ENCODE results near the gene RPL27.
"Not testable (repeated sequence)": the region's sequence is repeated elsewhere in the genome, so short reads cannot be mapped to it uniquely, and the experiment has no call there.

RPL27 gene

DNA sequence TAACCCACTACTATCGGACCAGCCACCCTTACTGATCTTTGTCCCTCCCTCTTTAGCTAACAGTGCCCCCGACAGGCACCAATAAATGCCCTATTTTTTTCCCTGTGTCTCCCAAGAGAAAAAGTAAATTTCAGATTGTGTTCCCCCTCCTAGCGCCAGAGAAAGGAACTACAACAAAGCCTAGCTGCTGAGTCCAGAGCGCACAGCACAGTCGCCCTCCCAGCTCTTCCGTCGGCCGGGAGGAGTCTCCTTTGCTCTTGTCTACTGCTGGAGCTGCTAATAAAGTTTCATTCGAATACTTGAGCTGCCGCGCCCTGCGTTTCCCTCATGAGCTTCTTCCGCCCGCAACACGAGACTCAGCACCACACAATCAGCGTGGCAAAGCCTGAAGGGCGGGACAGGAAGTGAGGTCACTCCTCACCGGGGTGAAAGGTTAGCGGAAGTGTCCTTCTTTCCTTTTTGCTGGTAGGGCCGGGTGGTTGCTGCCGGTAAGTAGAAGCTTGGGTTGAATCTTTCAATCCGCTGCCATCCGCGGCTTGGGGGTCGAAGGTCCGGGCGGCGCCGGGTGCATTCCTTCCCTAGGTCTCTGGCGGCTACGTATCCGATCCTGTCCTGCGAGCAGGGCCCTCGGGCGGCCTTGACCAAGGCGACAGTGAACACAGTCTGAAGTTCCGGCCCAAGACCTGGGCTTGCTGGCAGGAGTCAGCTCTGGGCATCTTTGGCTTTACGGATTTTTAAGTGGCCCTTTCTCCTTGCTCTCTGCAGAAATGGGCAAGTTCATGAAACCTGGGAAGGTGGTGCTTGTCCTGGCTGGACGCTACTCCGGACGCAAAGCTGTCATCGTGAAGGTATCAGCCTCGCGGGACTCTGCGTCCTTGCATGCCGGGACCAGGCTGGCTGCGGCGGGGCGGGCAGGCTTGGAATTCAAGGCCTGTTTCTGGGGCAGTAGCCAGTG is at the start of gene RPL27:
Gene RPL27 (plus strand): TSS at position 436 of the 955 bp plus-strand sequence. CDS start 332 bp downstream, at position 768.
- DNase-seq, result peak; percentile 92

GRCh38 chr17:42950044-42950783 is 48.0 kb upstream of the RPL27 start:
- no peak for DNase-seq

DNA sequence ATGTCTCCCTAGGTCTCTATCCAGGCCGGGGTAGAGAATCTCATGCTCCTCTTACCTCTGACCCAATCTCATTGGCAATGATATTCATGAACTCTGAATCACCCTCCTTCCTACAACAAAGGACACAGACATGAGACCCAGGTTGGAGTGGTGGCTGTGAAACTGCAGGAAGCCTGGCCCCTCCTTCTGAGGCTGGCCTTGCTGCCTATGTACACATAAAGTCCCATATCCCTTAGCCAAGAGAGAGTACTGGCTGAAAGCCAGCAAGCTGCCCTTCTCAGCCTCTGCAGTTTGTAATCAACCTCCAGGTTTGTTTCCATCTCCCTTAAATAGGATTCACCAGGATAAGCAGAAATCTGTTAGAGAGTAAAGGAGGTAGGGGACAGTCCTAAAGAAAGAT is 44.5 kb upstream of the RPL27 start:
- DNase-seq, result no peak

DNA sequence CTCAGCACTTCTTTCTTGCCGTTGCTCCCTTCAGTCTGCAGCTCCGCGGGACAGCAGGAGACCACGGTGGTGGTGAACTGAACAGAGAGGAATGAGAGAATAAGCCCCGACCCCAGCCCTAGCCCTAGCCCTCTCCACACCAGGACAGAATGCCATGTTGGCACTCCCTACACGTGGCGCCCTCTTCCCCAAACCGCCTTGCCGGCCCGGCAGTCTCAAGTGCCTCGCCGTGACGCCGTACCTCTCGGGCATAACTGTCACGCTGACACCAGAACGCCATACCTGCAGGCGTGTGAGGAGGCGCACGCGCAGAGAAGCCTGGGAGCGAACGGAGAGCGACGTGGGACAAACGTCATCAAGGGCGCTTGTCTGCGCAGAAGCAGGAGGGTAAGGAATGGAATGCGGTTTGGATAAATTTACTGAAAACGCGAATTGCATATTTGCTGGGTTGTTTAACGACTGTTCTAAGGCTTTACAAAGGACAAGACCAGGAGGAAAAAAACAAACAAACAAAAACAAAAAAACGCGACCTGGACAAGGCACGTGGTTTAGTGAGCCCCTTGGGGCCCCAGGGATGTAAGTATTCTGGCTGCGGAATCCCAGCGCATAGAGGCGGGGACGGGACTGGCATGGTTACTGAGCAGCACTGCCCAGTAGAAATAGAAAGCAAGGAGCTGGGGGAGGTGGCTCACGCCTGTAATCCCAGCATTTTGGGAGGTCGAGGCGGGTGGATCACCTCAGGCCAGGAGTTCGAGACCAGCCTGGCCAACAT is 33.9 kb upstream of the RPL27 start, which contains the start of gene AARSD1:
Gene AARSD1 (minus strand): TSS at position 294 of the 772 bp plus-strand sequence. CDS start 14 bp downstream, at position 280.
- DNase-seq, result peak; percentile 82

- DNase-seq, result no peak
Measured at GRCh38 chr17:42967925-42968324, 30.3 kb upstream of the RPL27 start.

- DNase-seq, result no peak
Measured at GRCh38 chr17:42969001-42969581, 29.1 kb upstream of the RPL27 start.

- DNase-seq, result no peak
Measured at GRCh38 chr17:42971589-42971988, 26.6 kb upstream of the RPL27 start.

- DNase-seq, result not testable (repeated sequence)
Measured at GRCh38 chr17:42973323-42973722, 24.9 kb upstream of the RPL27 start.

DNA sequence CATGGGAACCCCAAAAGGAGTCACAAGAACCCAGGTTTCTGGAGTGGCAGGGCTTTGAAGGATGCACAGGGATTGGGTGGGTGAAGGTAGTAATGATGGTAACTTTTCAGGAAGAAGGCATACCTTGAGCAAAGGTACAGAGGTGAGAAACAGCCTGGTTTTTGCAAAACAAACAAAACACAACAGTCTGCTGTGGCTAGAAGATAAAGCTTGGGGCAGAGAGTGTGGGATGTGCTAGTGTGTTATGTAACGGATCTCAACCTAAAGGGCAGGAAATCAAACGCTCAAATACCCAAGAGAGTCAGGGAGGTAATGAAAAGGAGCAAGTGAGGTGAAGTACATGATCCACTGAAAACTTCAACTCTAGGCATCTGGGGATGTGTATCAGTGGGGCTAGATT is 23.0 kb upstream of the RPL27 start:
- no peak for DNase-seq

GRCh38 chr17:42975701-42976100 is 22.5 kb upstream of the RPL27 start:
- DNase-seq, result not testable (repeated sequence)

- no peak for DNase-seq
Measured at GRCh38 chr17:42979511-42980273, 18.5 kb upstream of the RPL27 start, which contains the start of gene PTGES3L. Gene PTGES3L (minus strand): TSS chr17:42980080. CDS start chr17:42980053, 27 bp downstream.

DNA sequence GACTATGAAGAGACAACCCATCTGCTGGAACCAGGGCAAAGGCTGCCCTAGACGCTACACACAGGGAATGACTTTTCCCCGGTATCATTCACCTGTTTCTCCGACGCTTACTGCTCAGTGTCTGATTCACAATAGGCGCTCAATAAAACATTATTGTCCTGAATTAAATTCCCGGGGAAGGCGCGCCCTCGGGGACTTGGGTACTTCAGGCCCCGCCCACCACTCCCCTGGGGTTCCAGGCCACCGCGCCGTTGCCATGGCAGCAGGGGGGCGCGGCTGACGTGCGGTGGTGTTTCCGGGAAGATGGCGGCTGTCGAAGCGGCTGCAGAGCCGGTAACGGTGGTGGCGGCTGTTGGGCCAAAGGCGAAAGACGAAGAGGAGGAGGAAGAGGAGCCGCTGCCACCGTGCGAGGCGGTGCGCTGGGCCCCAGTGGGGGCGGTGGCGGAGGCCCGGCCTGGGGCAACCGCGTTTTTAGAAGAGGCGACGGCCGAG is 17.9 kb upstream of the RPL27 start, which contains the start of gene RUNDC1:
Gene RUNDC1 (plus strand): TSS at position 292 of the 492 bp plus-strand sequence. CDS start 12 bp downstream, at position 304.
- DNase-seq, result peak; percentile 92

- DNase-seq, result peak; percentile 49
Measured at GRCh38 chr17:42980766-42981397, 17.3 kb upstream of the RPL27 start.

GRCh38 chr17:42982266-42982665 is 16.0 kb upstream of the RPL27 start:
- no peak for DNase-seq

- DNase-seq, result no peak
Measured at GRCh38 chr17:42985225-42985624, 13.0 kb upstream of the RPL27 start.

DNA sequence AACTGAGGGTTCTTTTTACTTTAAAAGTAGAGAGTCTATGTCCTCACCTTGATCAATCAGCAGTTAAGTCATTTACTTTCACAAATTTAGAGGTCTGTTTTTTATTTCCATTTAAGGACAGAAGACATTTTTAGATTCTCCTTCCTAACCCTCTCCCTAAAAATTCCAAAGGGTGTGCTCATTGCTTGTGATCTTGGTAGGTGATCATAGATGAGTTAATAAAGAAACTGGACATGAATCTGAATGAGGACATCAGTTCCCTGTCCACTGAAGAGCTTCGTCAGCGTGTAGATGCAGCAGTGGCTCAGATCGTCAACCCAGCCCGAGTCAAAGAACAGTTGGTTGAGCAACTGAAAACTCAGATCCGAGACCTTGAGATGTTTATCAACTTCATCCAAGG is 9.1 kb upstream of the RPL27 start:
- DNase-seq, result no peak

DNA sequence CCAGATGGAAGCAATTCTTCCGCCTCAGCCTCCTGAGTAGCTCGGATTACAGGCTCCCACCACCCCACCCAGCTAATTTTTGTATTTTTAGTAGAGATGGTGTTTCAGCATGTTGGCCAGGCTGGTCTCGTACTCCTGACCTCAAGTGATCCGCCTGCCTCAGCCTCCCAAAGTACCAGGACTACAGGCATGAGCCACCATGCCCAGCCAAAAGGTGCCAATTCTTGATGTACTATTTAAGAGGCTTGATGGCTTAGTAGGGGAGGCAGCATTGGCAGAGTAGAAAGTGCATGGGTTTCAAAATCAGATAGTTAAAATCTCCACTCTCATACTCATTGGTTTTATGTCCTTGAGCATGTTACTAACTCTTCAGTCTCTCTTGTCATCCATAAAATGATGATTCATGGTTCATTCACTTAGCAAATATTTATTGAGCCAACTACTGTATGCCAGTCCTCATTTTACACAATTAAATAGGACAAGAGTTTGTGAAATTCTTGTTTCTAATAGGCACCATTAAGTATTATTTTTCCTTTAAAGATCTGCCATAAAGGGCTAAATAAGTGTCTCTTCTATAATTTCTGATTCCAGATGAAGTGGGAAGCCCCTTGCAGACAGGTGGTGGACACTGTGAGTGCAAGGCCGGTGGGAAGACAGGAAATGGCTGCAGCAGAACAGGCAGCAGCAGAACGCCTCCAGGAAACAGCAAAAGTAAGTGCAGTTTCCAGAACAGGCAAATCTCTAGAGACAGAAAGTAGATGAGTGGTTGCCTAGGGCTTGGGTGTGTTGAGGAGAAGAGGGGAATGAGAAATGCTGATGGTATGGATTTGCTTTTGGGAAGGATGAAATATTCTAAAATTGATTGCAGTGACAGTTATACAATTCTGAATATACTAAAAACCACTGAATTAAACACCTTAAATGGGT is 8.2 kb upstream of the RPL27 start:
- DNase-seq, result no peak

DNA sequence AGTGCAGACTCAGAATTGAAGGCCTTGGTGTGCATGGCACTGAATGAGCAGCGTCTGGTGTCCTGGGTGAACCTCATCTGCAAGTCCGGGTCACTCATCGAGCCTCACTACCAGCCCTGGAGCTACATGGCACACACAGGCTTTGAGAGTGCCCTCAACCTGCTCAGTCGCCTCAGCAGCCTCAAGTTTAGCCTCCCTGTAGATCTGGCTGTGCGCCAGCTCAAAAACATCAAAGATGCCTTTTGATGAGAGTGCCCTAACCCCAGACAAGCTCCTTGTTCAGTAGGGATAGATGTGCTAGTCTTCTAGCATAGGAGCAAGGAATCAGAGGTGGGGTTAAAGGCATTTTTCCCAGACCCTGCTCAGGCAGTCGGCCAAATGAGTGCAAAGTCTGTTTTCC is 6.7 kb upstream of the RPL27 start:
- no peak for DNase-seq

- no peak for DNase-seq
Measured at GRCh38 chr17:42992872-42993271, 5.3 kb upstream of the RPL27 start.

DNA sequence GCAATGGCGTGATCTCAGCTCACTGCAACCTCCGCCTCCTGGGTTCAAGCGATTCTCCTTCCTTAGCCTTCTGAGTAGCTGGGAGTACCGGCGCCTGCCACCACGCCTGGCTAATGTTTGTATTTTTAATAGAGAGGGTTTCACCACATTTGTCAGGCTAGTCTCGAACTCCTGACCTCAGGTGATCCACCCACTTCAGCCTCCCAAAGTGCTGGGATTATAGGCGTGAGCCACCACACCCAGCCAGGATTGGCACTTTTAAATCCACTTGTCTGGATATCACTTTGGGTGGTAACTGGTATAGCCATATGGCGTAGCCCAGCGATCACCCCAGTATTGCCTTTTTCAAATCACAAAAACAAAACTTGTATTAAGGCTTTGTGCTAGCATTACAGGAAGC is 4.3 kb upstream of the RPL27 start:
- not testable (repeated sequence) for DNase-seq

Measured in stimulated activated CD4-positive, alpha-beta T cell treated with anti-CD3 and anti-CD28 coated beads, Interleukin-12 subunit alpha, Interleukin-12 subunit beta, amount 100 ng/mL, for 4 hours (primary cell).